ENCODE measurements around the gene SLC8B1. TPM values are rescaled to one million over a fixed set of nuclear protein-coding genes. Genes with fewer than 3 reads are reported as not detected.

SLC8B1 gene
- total and polyA plus RNA-seq, 9 of the 15 experiments (the other 6 are each of a cell fraction or from before 2014, with no cell fraction given): 0.86 to 34.1 (median 18.5) TPM

GRCh38 chr12:113334786-113335539, at the start of gene SLC8B1 (continued):
- TF ChIP-seq IRF9 (tag; IDR thresholded peaks at IDR 0.05) (no peak), HLTF (IDR thresholded peaks at IDR 0.05) (peak; percentile 39; the same call in 1 of the 2 replicates), MBD2 (IDR thresholded peaks at IDR 0.05; ENCODE audit: borderline replicate concordance, low read depth) (peak; percentile 56; the same call in 1 of the 2 replicates)

GRCh38 chr12:113382206-113382605, 47.3 kb upstream of the SLC8B1 start:
- no peak for ATAC-seq
- peaks cover 59% of the 10 kb centered on the region; the same call in 2 of the 3 replicates for H3K36me3 ChIP-seq (ENCODE audit: control insufficient read depth, insufficient read depth, low read length)
- no peaks in the 10 kb centered on the region for H3K9me3 ChIP-seq (replicated peaks; ENCODE audit: control insufficient read depth, insufficient read depth, low read depth, low read length)
- ChIA-PET CTCF (ENCODE audit: low intra/inter-chr PET ratio) (no interaction called here), POLR2A (interaction anchor here (1.2 kb wide), 1 partner anchor 10 kb away, joined by 11 read pairs; no protein-coding TSS in a partner anchor)
- H3K27me3 ChIP-seq (ENCODE audit: control insufficient read depth in 2 of 2, insufficient read depth in 2 of 2, low read length in 2 of 2): no peaks in the 10 kb centered on the region
- H3K4me1 ChIP-seq (replicated peaks in 1 of 2; ENCODE audit: control insufficient read depth in 2 of 2, insufficient read depth in 2 of 2, low read length in 2 of 2): peaks cover 5 to 22% of the 10 kb centered on the region in 2 experiments; a peak in 4 of 5 replicates
- no peak for DNase-seq (ENCODE audit: extremely low read depth in 1 of 4, low spot score in 3 of 4)
- H3K27ac ChIP-seq (ENCODE audit: extremely low read depth, low read depth, low read length): no peak overlapping the region
- FAIRE-seq: no peak
- no peaks in the 10 kb centered on the region for H4K20me1 ChIP-seq (replicated peaks; ENCODE audit: control insufficient read depth, insufficient read depth, low read length)
- TF ChIP-seq HDGF (IDR thresholded peaks at IDR 0.05): no peak
- TF ChIP-seq ZBTB5 (IDR thresholded peaks at IDR 0.05): no peak
- TF ChIP-seq PHTF2 (CRISPR knock-in tag; IDR thresholded peaks at IDR 0.05): no peak
- no peak for TF ChIP-seq ASH1L (IDR thresholded peaks at IDR 0.05; ENCODE audit: borderline replicate concordance, low read depth, partially characterized antibody)
- H2AFZ ChIP-seq (ENCODE audit: low read depth, low read length): no peak overlapping the region
- no peaks in the 10 kb centered on the region for H3K9me1 ChIP-seq (ENCODE audit: control insufficient read depth, insufficient read depth, low read length)
- WGBS (ENCODE audit: insufficient coverage, low coverage, missing lambda C conversion rate): 81% methylated on average over 4 of the region's 4 CpGs
- in situ Hi-C loops (cut with MboI): no loop called here
- BruUV-seq (replicated peaks): no TSS peak
- H3K4me2 ChIP-seq (ENCODE audit: insufficient read depth, low read length): no peak overlapping the region
- intact Hi-C loops (cut with micrococcal nuclease): no loop called here
- H3K79me2 ChIP-seq (ENCODE audit: control insufficient read depth, insufficient read depth, low read length): no peaks in the 10 kb centered on the region
- H3K4me3 ChIP-seq: no peak overlapping the region
- no peak overlapping the region for H3K9ac ChIP-seq (ENCODE audit: insufficient read depth in 1 of 2, low read depth in 2 of 2, low read length in 2 of 2)

Data from K562 (cell line).